ENCODE results near the gene FAM110A.

The FAM110A gene

DNA sequence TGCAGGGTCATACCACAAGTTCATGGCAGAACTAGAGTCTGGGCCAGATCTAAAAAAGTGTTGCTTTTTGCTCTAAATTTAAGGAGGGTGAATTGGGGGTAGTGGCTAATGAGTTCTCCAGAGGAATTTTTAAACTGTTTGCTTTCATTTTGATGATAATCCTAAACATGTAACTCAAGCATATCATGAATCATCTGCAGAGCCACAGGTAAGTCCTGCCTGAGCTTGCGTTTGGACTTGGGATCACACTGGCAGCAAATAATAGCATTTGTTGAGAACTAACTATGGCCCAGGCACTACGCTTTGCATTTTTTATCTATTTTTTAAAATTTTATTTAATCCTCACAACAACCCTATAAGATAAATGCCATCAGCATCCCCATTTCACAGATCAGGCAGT lies 27.4 kb downstream of the FAM110A start:
- DNase-seq: no peak
- peaks cover 30% of the 10 kb centered on the region for H3K4me1 Mint-ChIP-seq
- no peak overlapping the region for H3K27ac Mint-ChIP-seq
- no peak for ATAC-seq
- H3K4me3 Mint-ChIP-seq: no peak overlapping the region
- H3K9me3 Mint-ChIP-seq: no peaks in the 10 kb centered on the region
- no peaks in the 10 kb centered on the region for H3K27me3 Mint-ChIP-seq
- no peaks in the 10 kb centered on the region for H3K36me3 Mint-ChIP-seq (ENCODE audit: low read depth)

DNA sequence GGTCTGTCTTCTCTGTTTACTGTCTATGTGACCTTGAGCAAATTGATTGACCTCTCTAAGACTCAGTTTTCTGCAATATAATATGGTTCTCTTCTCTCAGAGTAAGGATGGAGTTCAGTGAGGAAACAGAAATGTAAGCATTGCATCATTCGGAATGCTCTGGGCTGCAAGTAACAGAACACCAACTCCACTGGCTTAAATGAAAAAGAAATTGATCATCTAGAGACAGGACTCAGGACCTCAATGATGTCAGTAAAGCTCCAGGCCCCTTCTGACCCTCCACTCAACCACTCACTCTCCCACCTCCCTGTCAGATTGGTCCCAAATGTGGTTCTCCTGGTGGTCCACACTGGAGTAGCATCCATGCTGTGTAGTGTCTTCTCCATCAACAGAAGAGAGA lies 31.9 kb downstream of the FAM110A start:
- Mint-ChIP-seq H3K36me3 (ENCODE audit: low read depth) (no peaks in the 10 kb centered on the region), H3K4me1 (no peaks in the 10 kb centered on the region)

DNA sequence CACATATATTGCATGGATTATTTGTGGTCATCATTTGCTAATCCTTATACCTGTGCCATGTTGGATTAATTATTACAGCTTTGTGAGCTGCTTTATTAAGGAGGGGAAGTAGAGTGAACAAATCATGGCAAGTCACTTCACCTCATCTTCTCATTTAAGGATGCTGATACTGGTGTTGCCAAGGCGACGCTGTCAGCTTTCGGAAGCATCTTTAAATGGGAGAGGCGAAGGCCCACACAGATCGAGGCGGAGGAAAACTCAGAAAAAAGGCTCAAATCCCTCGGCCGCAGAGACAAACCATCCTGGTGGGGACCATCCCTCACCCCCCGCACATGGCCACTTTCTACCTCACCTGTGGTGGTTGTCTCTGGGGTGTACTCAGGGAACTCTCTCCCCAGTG lies 34.8 kb downstream of the FAM110A start:
- no peak for ATAC-seq
- no peaks in the 10 kb centered on the region for H3K27me3 Mint-ChIP-seq
- no peak overlapping the region for H3K27ac Mint-ChIP-seq
- no peaks in the 10 kb centered on the region for H3K4me1 Mint-ChIP-seq
- H3K36me3 Mint-ChIP-seq (ENCODE audit: low read depth): no peaks in the 10 kb centered on the region
- H3K9me3 Mint-ChIP-seq: no peaks in the 10 kb centered on the region
- no peak overlapping the region for H3K4me3 Mint-ChIP-seq
- no peak for DNase-seq

More for the DNA sequence above, 31.9 kb downstream of the FAM110A start:
- no peak for ATAC-seq
- Mint-ChIP-seq H3K27me3 (no peaks in the 10 kb centered on the region), H3K9me3 (no peaks in the 10 kb centered on the region), H3K27ac (no peak overlapping the region), H3K4me3 (no peak overlapping the region)
- no peak for DNase-seq

DNA sequence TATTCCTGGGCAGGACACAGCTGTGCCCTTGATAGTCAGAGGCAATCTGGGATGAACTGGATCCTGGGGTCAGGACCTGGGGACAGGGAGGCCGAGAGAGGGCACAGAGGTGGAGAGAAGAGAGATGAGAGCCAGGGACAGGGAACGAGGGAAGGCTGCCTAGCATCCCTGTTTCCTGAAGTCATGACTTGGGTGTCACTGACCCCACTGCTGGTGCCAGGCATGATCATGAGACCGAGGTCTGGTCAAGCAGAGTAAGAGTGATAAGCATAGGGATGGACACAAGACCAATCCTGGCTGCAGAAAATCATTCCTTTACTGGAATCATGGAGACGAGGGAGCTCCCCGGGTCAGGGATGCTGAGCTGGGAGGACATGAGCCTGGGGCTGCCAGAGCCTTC lies 36.1 kb downstream of the FAM110A start:
- no peaks in the 10 kb centered on the region for H3K27me3 Mint-ChIP-seq
- ATAC-seq: no peak
- H3K4me3 Mint-ChIP-seq: no peak overlapping the region
- H3K9me3 Mint-ChIP-seq: no peaks in the 10 kb centered on the region
- no peak for DNase-seq
- no peak overlapping the region for H3K27ac Mint-ChIP-seq
- no peaks in the 10 kb centered on the region for H3K36me3 Mint-ChIP-seq (ENCODE audit: low read depth)
- H3K4me1 Mint-ChIP-seq: no peaks in the 10 kb centered on the region

DNA sequence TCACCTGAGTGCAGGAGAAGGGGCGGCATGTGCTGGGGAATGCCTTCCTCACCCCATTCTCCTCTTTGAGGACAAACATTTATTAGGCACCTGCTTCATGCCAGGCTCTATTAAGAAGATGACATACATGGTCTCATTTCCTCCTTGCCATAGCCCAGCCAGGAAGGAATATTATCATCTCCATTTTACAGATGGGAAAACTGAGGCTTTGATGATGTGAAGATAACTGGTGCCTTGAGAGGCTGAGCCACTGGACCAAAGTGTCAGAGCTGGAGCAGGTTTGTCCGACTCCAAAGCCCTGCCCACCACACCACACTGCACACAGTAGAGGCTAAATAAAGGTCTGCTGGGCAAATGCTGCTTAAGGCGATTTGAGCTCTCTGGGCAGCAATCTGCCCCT lies 37.2 kb downstream of the FAM110A start:
- no peak overlapping the region for H3K4me3 Mint-ChIP-seq
- no peaks in the 10 kb centered on the region for H3K27me3 Mint-ChIP-seq
- no peak overlapping the region for H3K27ac Mint-ChIP-seq
- no peaks in the 10 kb centered on the region for H3K9me3 Mint-ChIP-seq
- no peaks in the 10 kb centered on the region for H3K36me3 Mint-ChIP-seq (ENCODE audit: low read depth)
- DNase-seq: no peak
- no peaks in the 10 kb centered on the region for H3K4me1 Mint-ChIP-seq
- ATAC-seq: no peak

DNA sequence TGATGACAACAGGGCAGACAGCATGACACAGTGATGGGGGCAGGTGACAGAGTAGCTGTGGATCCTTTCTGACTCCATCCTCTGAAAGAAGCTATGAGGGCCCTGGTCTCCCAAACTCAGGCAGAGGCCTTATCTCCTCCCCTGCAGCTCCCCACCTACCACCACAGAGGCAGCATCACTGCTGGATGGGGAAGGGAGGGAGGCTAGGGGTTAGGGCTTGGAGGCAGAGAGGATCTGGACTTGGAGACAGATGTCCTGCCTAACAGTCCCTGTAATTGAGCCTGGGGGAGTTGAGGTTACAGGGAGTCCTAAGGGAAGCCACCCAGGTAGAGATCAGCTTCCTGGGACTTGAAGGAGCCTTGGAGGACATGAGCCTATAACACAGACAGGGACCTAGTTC lies 37.9 kb downstream of the FAM110A start:
- H3K4me3 Mint-ChIP-seq: no peak overlapping the region
- no peak for DNase-seq
- no peak overlapping the region for H3K27ac Mint-ChIP-seq
- H3K4me1 Mint-ChIP-seq: no peaks in the 10 kb centered on the region
- no peaks in the 10 kb centered on the region for H3K36me3 Mint-ChIP-seq (ENCODE audit: low read depth)
- ATAC-seq: no peak
- H3K9me3 Mint-ChIP-seq: no peaks in the 10 kb centered on the region
- H3K27me3 Mint-ChIP-seq: no peaks in the 10 kb centered on the region

DNA sequence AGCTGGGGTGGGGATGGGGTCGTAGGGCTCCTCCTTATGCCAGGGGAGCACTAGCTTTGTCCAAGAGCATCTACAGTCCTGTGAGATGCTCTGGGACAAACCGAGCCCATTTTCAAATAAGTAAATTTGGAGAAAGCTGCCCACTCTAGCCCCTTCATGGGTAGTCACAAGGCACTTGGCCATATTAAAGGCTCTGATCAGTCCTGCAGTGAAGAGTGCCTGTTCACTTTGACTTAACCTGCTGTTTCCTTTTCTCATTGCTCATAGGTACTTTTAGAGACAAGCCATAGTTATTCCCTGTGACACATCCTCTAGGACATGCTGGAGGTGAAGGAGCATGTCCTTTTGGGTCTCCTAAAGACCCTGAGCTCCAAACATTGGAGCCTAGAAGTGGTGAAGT lies 38.4 kb downstream of the FAM110A start:
- Mint-ChIP-seq H3K4me3 (no peak overlapping the region), H3K36me3 (ENCODE audit: low read depth) (no peaks in the 10 kb centered on the region), H3K4me1 (no peaks in the 10 kb centered on the region), H3K9me3 (no peaks in the 10 kb centered on the region), H3K27me3 (no peaks in the 10 kb centered on the region), H3K27ac (no peak overlapping the region)
- no peak for DNase-seq
- ATAC-seq: no peak

DNA sequence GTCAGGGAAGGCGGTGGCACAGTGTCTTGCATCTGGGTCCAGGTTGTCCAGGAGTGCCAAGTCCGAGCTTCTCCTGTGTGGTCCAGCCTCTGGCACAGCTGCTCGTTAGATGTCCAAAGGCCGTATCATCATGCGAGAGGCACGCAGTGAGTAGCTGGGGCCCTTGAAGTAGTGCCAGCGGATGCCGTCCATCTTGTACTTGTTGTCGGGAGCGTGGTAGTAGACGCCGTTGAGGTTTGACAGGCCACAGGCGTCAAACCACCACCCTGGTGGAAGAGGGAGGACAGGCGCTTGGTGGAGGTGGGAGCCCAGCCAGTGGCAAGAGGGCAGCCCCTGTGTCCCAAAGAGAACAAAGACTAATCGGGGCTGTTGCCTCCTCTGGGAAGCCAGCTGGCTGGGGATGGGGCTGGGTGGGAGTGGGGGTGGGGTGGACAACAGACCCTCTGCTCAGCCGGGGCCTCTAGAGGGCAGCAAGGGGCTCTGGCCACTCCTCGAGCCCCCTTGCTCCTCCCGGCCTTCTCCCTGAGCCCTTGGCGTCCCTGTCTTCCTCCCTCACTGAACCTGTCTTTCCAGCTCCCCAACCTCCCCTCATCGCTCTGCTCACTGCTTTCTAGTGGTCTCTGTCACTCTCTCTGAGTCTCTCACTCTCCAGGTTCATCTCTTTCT lies 39.5 kb downstream of the FAM110A start:
- H3K4me3 Mint-ChIP-seq: no peak overlapping the region
- DNase-seq: no peak
- H3K4me1 Mint-ChIP-seq: no peaks in the 10 kb centered on the region
- H3K27me3 Mint-ChIP-seq: no peaks in the 10 kb centered on the region
- H3K9me3 Mint-ChIP-seq: no peaks in the 10 kb centered on the region
- no peak for ATAC-seq
- no peaks in the 10 kb centered on the region for H3K36me3 Mint-ChIP-seq (ENCODE audit: low read depth)
- no peak overlapping the region for H3K27ac Mint-ChIP-seq

DNA sequence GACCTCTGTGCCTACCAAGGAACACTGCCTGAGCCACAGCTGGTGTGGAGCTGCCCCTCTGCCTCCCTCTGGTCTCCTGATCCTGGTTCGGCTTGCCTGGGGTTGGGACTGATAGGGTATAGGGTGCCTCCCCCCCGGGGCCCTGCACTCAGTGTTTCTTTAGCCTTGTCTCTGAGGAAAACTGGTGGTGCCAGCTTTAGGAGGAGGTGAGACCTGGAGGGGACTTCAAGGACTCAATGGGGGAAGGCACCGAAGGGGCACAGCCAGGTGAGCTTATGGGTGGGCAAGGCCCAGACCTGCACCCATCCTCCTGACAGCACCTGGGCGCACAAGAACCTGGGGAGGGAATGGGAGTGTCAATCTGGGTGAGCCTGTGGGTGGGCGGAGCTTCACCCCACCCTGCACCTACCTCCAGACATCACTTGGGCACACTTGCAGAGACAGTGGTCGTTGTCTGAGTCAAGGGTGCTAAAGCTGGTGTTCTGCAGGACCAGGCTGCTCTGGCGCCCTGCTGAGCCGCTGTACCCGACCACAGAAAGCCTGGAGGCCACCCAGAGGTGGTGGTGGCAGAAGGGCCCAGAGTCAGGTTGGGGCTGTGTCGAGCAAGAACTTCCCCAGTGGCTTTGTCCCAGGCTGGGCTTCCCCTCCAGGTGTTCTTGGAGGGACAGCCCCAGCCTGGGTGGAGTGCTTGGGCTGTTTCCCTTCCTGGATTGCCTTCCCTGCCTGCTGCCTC lies 40.5 kb downstream of the FAM110A start:
- DNase-seq: no peak
- H3K9me3 Mint-ChIP-seq: no peaks in the 10 kb centered on the region
- no peaks in the 10 kb centered on the region for H3K27me3 Mint-ChIP-seq
- no peak overlapping the region for H3K27ac Mint-ChIP-seq
- no peaks in the 10 kb centered on the region for H3K4me1 Mint-ChIP-seq
- ATAC-seq: no peak
- no peaks in the 10 kb centered on the region for H3K36me3 Mint-ChIP-seq (ENCODE audit: low read depth)
- H3K4me3 Mint-ChIP-seq: no peak overlapping the region

DNA sequence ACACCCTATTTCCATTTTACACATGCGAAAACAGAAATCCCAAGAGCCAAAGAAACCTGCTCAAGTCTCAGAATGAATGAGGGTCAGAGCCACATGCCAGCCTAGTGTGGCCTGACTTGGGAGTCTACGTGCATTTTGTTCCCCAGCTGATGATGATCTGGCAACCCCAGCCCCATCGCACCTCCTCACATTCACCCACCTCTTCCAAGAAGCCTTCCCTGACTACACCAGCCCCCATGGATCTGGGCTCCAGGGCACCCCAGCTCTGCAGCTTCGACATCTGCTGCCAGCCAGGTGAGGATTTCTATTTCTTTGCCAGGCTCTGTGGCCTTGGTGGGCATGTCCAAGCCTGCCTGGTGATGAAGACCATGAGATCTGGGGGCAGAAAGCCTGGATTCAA lies 41.6 kb downstream of the FAM110A start:
- Mint-ChIP-seq H3K27me3 (no peaks in the 10 kb centered on the region), H3K27ac (no peak overlapping the region), H3K9me3 (no peaks in the 10 kb centered on the region), H3K36me3 (ENCODE audit: low read depth) (no peaks in the 10 kb centered on the region), H3K4me1 (peaks cover 1% of the 10 kb centered on the region), H3K4me3 (no peak overlapping the region)
- ATAC-seq (no peak), DNase-seq (no peak)

DNA sequence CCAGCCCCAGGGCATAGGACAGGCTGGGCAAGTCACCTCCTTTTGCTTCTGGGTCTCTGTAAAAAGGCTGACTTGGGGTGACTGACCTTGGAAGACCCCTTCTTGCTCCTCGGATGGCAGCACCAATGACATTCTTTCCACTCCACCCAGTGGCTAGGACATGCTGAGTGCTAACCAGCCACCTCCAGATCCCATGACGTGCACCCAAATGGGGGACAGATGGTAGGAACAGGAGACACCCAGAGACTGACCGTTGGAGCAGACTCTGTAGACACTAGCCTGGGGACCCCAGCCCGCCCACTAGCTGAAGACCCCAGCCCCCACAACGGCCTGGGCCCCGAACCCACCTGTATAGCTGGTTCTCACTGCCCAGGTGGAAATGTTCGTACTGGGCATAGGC lies 44.3 kb downstream of the FAM110A start:
- Mint-ChIP-seq H3K4me3 (no peak overlapping the region), H3K27ac (no peak overlapping the region)

DNA sequence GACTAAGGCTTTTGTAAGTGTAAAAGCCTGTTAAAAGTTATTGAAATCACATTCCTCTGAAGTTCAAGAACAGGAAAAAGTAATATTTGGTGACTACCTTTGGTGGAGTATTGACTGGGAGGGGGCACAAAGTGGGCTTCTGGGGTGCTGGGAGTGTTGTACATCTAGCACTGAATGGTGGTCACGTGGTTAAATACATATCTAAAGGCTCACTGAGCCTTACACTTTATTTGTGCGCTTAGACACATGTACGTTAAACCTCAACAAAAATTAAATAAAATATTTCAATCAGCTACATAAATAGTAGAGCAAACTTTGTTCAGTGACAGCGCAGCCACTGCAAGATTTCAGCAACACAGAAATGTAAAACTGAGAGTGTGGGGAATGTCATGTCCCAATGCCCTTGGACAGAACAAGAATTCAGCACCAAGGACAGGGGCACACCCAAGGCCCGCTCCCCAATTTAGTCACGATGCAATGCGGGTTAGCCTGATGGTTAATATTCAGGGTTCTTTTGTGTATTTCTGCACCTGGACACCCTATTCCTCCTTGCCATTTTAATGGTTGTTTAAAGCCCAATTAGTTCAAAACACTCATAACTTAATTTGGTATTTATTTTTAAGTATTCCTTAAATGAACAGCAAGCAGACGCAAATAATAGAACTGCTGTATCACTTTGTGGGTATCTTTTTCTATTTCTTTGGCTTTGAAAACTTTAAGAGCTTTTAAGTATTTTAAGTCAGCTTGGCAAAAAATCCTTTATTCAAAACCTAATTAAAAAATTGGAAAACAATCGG lies 45.2 kb downstream of the FAM110A start:
- no peak overlapping the region for H3K27ac Mint-ChIP-seq
- no peaks in the 10 kb centered on the region for H3K9me3 Mint-ChIP-seq
- DNase-seq (peak; percentile 34), ATAC-seq (no peak)
- H3K27me3 Mint-ChIP-seq: no peaks in the 10 kb centered on the region
- H3K4me3 Mint-ChIP-seq: no peak overlapping the region
- H3K4me1 Mint-ChIP-seq: peaks cover 20% of the 10 kb centered on the region
- H3K36me3 Mint-ChIP-seq (ENCODE audit: low read depth): no peaks in the 10 kb centered on the region

More for the DNA sequence above, 44.3 kb downstream of the FAM110A start:
- ATAC-seq (no peak), DNase-seq (no peak)
- H3K4me1 Mint-ChIP-seq: peaks cover 16% of the 10 kb centered on the region
- H3K36me3 Mint-ChIP-seq (ENCODE audit: low read depth): no peaks in the 10 kb centered on the region
- H3K27me3 Mint-ChIP-seq: no peaks in the 10 kb centered on the region
- no peaks in the 10 kb centered on the region for H3K9me3 Mint-ChIP-seq

DNA sequence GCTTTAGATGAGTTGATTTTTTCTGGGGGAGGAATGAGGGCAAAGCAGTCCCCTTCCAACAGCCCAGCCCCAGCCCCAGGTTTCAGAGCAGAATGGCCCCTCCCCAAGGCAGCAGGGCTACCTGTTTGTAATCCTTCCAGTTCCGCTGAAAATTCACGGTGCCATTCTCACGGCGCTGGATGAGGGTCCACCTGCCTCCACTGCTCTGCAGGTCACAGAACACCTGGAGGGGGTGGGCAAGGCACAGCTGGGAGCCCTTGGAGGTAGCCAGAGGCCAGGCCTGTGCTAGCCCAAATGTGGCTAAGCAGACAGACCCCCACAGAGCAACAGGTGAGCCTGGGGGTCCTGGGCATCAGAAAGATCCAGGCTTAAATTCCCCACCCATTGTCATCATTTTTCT lies 46.1 kb downstream of the FAM110A start:
- Mint-ChIP-seq H3K4me3 (no peak overlapping the region), H3K27ac (no peak overlapping the region), H3K27me3 (peaks cover 4% of the 10 kb centered on the region), H3K36me3 (ENCODE audit: low read depth) (no peaks in the 10 kb centered on the region), H3K9me3 (no peaks in the 10 kb centered on the region), H3K4me1 (peaks cover 20% of the 10 kb centered on the region)
- no peak for DNase-seq
- no peak for ATAC-seq

DNA sequence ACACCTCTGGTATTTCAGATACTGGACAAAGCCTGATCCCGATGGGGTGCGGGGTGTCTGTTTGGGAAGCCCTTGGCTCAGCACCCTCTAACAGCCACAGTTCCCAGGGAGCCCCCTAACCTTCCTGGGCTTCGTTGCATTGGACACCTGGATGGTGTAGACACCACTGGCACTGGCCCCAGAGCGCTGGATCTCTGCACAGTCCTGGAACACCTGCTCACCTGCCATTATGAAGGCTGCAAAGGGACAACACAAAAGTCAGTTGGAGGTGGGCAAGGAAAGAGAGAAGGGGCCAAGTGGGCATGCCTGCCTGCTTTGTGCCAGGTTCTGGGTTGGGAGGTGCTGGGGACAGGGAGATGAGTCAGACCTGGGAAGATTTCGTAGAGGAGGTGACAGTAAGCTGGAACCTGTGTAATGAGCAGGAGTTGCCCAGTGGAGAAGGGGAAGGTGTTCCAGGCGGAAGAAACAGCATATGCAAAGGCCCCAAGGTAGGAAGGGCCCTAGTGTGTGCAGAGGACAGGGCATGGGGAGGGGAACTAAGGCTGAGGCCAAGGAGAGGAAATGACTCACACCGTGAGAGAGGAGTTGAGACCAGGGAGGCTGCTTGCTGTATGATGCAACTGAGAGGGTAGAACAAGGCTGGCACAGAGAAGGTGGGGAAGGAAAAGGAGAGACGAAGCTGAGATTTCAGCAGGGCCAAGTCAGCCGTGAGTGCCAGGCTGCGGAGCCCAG lies 47.7 kb downstream of the FAM110A start:
- H3K27me3 Mint-ChIP-seq: peaks cover 13% of the 10 kb centered on the region
- H3K4me1 Mint-ChIP-seq: peaks cover 20% of the 10 kb centered on the region
- H3K4me3 Mint-ChIP-seq: peak overlapping the region; percentile 70
- peak; percentile 99 for ATAC-seq
- no peaks in the 10 kb centered on the region for H3K36me3 Mint-ChIP-seq (ENCODE audit: low read depth)
- no peaks in the 10 kb centered on the region for H3K9me3 Mint-ChIP-seq
- peak overlapping the region; percentile 81 for H3K27ac Mint-ChIP-seq
- DNase-seq: peak; percentile 36
